HG02571 (cell line): ENCODE measurements around the gene SPATA22.
"Not testable (repeated sequence)": the region's sequence is repeated elsewhere in the genome, so short reads cannot be mapped to it uniquely, and the experiment has no call there.

Source experiments
- ATAC-seq: cut with Tn5 transposase; IDR thresholded peaks from one replicate; pipeline ENCODE4 v1.9.1; 2021; ENCODE audit warnings: mild to moderate bottlenecking, moderate library complexity; ENCODE audit not compliant: unreplicated experiment

SPATA22 gene, protein sequence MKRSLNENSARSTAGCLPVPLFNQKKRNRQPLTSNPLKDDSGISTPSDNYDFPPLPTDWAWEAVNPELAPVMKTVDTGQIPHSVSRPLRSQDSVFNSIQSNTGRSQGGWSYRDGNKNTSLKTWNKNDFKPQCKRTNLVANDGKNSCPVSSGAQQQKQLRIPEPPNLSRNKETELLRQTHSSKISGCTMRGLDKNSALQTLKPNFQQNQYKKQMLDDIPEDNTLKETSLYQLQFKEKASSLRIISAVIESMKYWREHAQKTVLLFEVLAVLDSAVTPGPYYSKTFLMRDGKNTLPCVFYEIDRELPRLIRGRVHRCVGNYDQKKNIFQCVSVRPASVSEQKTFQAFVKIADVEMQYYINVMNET

GRCh38 chr17:3471599-3471998 lies at the start of gene SPATA22:
Gene SPATA22 (minus strand): TSS chr17:3471819. CDS start chr17:3469325, 2,494 bp downstream.
- ATAC-seq = no peak

- not testable (repeated sequence) for ATAC-seq
Observed at GRCh38 chr17:3519472-3519871, 47.9 kb upstream of the SPATA22 start.

DNA sequence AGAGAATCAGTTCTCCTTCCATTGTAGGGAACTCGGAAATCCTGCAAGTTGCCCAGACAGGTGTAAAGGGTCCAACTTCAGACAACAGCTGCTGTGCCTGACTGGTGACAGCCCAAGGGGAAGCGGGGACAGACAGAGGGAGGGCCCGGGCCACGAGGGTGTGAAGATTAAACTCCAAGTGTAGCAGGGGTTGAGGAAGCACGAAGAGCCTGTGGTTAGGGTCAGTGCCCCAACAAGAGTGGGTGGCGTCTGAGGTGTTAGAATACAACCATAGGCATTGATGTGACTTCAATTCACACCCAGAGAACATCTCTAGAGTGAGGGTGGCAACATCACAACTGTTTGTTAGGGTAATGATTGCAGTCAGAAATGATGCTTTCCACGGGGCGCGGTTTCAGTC lies 43.3 kb upstream of the SPATA22 start:
- ATAC-seq = no peak

DNA sequence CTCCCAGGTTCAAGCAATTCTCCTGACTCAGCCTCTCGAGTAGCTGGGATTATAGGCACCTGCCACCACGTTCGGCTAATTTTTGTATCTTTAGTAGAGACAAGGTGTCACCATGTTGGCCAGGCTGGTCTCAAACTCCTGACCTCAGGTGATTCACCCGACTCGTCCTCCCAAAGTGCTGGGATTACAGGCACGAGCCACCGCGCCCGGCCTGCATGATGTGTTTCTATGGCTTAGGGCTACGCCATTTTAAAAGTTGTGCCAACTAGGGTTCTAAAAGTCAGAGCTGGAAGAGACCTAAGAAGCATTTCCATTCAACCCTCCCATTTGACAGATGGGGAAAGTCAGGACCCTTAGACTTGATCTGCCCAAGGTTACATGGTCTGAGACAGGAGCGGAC lies 42.5 kb upstream of the SPATA22 start:
- ATAC-seq = not testable (repeated sequence)

DNA sequence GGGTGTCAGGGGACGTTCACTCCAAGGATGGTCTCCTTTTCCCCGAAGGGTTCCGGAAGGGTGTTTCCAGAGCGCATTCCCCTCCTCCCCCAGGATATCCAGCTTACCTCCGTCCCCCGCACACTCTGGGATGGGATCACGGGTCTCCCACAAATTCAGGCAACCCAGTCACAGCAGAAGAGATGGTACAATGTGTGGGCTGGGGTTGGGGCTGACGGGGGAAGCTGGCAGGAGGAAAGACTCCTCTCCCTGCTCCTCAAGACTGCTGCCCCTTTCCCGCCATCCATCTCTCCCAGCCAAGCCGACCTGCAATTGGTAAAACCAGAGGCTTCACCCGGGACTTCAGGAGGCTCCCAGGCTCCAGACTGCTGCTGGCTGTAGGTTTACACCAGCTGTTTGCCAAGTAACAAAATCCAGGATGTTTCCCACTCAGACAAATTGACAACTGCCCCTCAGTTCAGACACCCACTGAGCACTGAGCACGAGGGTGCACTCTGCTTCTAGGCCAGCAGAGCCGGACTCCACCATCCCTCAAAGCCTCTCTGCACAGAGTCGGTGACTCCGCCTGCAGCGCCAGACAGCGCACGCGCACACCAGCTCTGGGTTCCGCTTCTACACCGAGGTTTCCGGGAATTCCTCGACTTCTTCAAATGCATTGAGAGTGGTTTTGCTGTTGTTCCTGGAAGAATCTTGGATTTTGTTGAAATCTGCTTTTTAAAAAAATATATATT lies 41.9 kb upstream of the SPATA22 start:
- ATAC-seq = no peak

- no peak for ATAC-seq
Observed at GRCh38 chr17:3512505-3513171, 41.0 kb upstream of the SPATA22 start.

DNA sequence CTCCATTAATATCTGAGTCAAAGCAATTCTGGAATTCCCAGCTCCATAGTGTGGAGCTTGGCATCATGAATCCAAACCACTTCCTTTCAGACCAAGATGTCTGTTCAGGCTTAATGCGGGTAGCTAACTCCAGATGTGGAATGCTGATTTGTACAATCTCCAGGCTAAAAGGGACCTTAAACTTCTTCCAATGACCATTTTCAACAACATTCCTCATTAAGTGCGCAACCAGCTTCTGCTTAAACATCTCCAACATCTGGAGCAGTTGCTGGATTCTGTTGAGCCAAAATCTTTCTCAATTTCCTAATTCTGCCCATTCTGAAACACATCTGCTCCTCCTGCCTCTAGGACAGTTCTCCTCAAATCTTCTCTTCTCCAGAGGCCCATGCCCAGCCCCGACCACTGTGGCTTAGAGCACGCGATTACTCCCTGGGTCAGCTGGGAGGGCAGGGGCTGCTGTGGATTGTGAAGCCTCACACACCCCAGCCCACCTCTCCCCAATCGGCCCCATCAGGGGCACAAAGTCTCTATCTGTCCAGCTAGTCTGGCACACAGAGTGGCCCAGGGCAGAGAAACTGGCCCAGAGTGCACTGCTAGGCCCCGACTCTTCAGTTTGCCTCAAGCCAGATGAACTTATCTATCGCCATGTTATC lies 40.4 kb upstream of the SPATA22 start:
- ATAC-seq = no peak

DNA sequence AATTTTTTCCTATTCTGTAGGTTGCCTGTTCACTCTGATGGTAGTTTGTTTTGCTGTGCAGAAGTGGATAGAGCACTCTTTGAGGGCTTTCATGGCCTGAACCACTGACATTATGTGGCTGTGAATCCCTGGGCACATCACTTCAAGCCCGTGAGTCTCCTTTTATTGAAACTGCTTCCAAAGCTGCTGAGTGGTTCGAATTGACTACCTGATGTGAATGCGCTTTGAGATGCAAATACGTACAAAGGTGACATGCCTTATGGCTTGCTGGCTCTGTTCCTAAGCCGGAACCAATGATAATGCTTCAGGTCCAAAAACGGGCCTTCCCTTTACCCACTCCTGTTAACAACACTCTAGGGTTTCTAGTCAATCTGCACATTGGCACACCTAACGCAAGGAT lies 38.5 kb upstream of the SPATA22 start:
- no peak for ATAC-seq

- no peak for ATAC-seq
Observed at GRCh38 chr17:3507869-3508268, 36.2 kb upstream of the SPATA22 start.

- no peak for ATAC-seq
Observed at GRCh38 chr17:3507071-3507470, 35.5 kb upstream of the SPATA22 start.

- no peak for ATAC-seq
Observed at GRCh38 chr17:3506054-3506453, 34.4 kb upstream of the SPATA22 start.

- no peak for ATAC-seq
Observed at GRCh38 chr17:3505008-3505407, 33.4 kb upstream of the SPATA22 start.

DNA sequence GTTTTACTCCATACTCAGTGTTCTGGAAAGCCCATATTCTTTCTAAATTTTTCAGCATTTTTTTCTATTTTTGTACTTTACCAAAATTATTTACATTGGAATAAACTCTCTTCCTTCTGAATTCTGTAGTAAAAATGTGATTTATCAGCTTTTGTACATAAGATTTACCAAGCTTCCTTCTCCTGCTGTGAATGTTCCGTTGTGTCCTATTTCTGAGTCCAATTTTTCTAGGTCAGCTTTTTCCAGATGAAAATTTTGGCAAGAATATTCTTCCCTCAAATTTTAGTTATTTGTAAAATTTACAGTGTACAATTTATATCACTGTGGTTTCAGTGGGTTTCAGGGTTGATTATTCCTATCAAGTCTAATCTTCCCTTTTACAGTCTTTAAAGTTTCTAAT lies 31.7 kb upstream of the SPATA22 start:
- no peak for ATAC-seq

DNA sequence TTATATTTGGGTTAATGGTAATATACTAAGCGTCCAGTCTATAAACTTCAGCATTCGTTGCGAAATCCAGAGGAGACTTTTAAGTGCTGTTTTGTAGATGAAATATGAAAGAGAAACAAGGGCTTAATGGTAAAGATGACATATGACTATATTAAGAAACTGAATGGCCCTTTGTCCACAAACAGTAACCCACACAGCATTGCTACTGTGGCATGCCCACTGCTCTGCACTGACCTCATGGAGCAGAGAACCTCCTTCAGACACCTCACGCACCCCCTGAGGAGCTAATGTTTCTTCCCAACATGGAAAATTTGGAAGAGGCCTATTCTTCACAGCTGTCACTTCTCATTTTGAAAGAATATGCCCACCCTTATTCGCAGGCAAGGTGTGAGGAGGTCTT lies 30.8 kb upstream of the SPATA22 start:
- ATAC-seq = no peak

DNA sequence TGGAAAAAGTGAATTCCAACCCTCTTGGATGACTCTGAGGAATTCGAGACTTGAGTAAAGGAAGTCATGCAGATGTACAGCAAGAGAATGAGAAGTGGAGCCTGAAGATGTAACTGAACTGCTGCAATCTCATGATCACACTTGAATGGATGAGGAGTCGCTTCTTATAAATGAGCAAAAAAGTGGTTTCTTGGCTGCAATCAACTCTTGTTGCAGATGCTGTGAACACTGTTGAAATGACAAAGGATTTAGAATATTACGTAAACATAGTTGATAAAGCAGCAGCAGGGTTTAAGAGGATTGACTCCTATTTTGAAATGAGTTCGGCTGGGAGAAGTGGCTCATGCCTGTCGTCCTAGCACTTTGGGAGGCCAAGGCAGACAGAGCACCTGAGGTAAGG lies 29.7 kb upstream of the SPATA22 start:
- ATAC-seq = no peak

- ATAC-seq = no peak
Observed at GRCh38 chr17:3497101-3497500, 25.5 kb upstream of the SPATA22 start.

DNA sequence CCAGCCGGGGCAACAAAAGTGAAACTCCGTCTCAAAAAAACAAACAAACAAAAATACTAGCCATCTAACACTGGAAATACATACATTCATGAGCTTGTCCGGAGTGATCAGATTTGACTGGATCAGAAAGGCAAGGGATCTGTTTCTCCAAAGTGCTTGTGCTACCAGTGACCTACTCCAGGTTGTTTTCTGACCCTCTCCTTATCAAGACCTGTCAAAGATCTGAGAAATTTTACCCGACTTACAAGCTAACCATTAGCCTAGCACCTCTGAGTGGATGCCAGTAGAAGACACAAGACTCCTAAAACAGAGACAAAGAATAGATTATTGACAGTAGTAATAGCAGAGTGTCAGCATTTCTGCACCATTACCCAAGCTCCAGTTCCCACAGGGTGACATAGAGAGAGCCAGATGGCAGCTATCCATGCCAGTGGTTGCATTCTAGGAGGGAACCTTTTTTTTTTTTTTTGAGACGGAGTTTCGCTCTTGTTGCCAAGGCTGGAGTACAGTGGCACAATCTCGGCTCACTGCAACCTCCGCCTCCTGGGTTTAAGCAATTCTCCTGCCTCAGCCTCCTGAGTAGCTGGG lies 14.0 kb upstream of the SPATA22 start:
- ATAC-seq = no peak

GRCh38 chr17:3482852-3483251 lies 11.2 kb upstream of the SPATA22 start:
- ATAC-seq = no peak

- no peak for ATAC-seq
Observed at GRCh38 chr17:3479988-3480387, 8.4 kb upstream of the SPATA22 start.

DNA sequence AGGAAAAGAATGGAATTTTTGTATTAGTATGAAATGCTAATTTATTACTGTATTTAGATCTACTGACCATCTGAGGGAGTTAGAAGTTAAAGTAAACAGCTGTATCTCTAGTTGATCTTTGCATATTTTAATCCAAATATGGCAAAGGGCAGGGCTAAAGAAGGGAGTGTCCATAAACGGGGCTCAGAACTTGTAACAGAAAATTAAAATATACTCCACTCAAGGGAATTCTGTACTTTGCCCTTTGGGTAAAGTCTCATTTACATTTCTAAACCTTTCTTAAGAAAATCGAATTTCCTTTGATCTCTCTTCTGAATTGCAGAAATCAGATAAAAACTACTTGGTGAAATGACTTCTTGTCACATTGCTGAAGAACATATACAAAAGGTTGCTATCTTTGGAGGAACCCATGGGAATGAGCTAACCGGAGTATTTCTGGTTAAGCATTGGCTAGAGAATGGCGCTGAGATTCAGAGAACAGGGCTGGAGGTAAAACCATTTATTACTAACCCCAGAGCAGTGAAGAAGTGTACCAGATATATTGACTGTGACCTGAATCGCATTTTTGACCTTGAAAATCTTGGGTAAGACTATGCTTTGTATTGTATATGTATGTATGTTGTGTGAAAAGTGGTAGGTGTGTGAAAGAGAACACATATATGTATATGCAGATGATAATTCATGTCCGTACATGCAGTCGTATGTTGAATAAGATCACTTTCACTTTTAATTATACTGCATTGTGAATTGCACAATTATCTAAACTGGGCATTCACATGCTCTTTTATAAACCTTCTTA lies 4.4 kb upstream of the SPATA22 start, which contains the start of gene ASPA:
TSS of gene ASPA (plus strand) at position 186 of the 799 bp plus-strand sequence. CDS start at position 349, 163 bp downstream.
- no peak for ATAC-seq
